Hepatocyte (in vitro differentiated cells): ENCODE data around the gene SLC22A7. TPM values are rescaled to one million over a fixed set of nuclear protein-coding genes. Genes with fewer than 3 reads are reported as not detected.

ENCODE experiments used
- DNase-seq: peaks from one replicate; pipeline ENCODE4 v3.0.0-alpha.2; 2016; ENCODE audit warnings: low spot score
- H2AFZ ChIP-seq: fragments of 200-600 bp; sonication (generic); 2 replicates; pipeline ENCODE4 v1.6.0; 2016; ENCODE audit warnings: antibody characterized with exemption, mild to moderate bottlenecking
- H3K27ac ChIP-seq: fragments of 200-600 bp; sonication (generic); 2 replicates; pipeline ENCODE4 v1.5.1; 2016; ENCODE audit warnings: mild to moderate bottlenecking
- H3K27me3 ChIP-seq: fragments of 200-600 bp; sonication (generic); 2 replicates; pipeline ENCODE4 v1.6.1; 2016
- H3K36me3 ChIP-seq: fragments of 200-600 bp; sonication (generic); replicated peaks from 2 replicates; pipeline ENCODE4 v1.5.1; 2016; ENCODE audit warnings: low read depth; ENCODE audit not compliant: insufficient read depth
- H3K4me1 ChIP-seq: fragments of 200-600 bp; sonication (generic); 2 replicates; pipeline ENCODE4 v1.5.1; 2016; ENCODE audit warnings: mild to moderate bottlenecking, moderate library complexity; ENCODE audit not compliant: insufficient read depth
- H3K4me2 ChIP-seq: fragments of 200-600 bp; sonication (generic); 2 replicates; pipeline ENCODE4 v1.6.0; 2016
- H3K4me3 ChIP-seq: fragments of 200-600 bp; sonication (generic); 2 replicates; pipeline ENCODE4 v1.5.1; 2016; ENCODE audit warnings: mild to moderate bottlenecking
- H3K79me2 ChIP-seq: fragments of 200-600 bp; sonication (generic); 2 replicates; pipeline ENCODE4 v1.6.0; 2017; ENCODE audit warnings: mild to moderate bottlenecking
- H3K9me2 ChIP-seq: fragments of 200-600 bp; sonication (generic); replicated peaks from 2 replicates; pipeline ENCODE4 v1.6.0; 2017; ENCODE audit warnings: mild to moderate bottlenecking; ENCODE audit not compliant: insufficient read depth
- H3K9me3 ChIP-seq: fragments of 200-600 bp; sonication (generic); 2 replicates; pipeline ENCODE4 v1.5.1; 2016; ENCODE audit warnings: low read depth, mild to moderate bottlenecking
- H4K20me1 ChIP-seq: fragments of 200-600 bp; sonication (generic); 2 replicates; pipeline ENCODE4 v1.6.0; 2016; ENCODE audit warnings: mild to moderate bottlenecking; ENCODE audit not compliant: insufficient read depth, poor library complexity, severe bottlenecking
- CTCF ChIP-seq: fragments of 200-600 bp; sonication (generic); IDR thresholded peaks from 2 replicates; pipeline ENCODE4 v1.5.1; 2016; ENCODE audit warnings: antibody characterized with exemption, mild to moderate bottlenecking; ENCODE audit not compliant: poor library complexity
- EZH2 ChIP-seq: fragments of 200-600 bp; sonication (generic); IDR thresholded peaks from 2 replicates; pipeline ENCODE4 v1.6.1; 2016; ENCODE audit warnings: antibody characterized with exemption, mild to moderate bottlenecking, borderline replicate concordance
- EZH2phosphoT487 ChIP-seq: fragments of 200-600 bp; sonication (generic); IDR thresholded peaks from one replicate; pipeline ENCODE4 v1.6.1; 2018; ENCODE audit warnings: antibody characterized with exemption, mild to moderate bottlenecking, low read depth, moderate library complexity; ENCODE audit not compliant: unreplicated experiment, severe bottlenecking
- WGBS: methylation state at CpG from one replicate; pipeline ENCODE4 v1.1.6; 2016; ENCODE audit warnings: low lambda C conversion rate; ENCODE audit errors: missing lambda C conversion rate; 5-methylcytosine and 5-hydroxymethylcytosine counted together
- polyA plus RNA-seq: library from polyadenylated mRNA; unstranded; fragments of >200 nt; fragmentation: Nextera tagmentation; extraction: Ambion mirVana; gene quantifications from 2 replicates; pipeline ENCODE4 v1.2.1, GENCODE V29; 2016
- total RNA-seq: library from RNA; depleted of rRNA; stranded (reverse); fragments of >200 nt; gene quantifications from 2 replicates; pipeline ENCODE4 v1.2.3, GENCODE V29; 2014

SLC22A7 gene
- total and polyA plus RNA-seq, 2 experiments from 2014 or later = 31.5 to 40.1 TPM

- Histone ChIP-seq H3K4me1 (no peaks in the 10 kb centered on the region), H3K4me2 (no peak overlapping the region), H3K36me3 (no peaks in the 10 kb centered on the region), H3K9me3 (no peaks in the 10 kb centered on the region), H3K27me3 (peaks cover under 1% of the 10 kb centered on the region), H2AFZ (no peak overlapping the region), H3K9me2 (no peaks in the 10 kb centered on the region), H4K20me1 (no peaks in the 10 kb centered on the region), H3K79me2 (no peaks in the 10 kb centered on the region), H3K4me3 (no peak overlapping the region), H3K27ac (no peak overlapping the region)
- WGBS = 82% methylated on average over 9 of the region's 9 CpGs
- no peak for DNase-seq
- TF ChIP-seq EZH2phosphoT487 = no peak
- TF ChIP-seq CTCF = no peak
- TF ChIP-seq EZH2 = no peak
Observed at GRCh38 chr6:43256670-43257366, 41.2 kb upstream of the SLC22A7 start.

GRCh38 chr6:43257367-43258145 is 40.5 kb upstream of the SLC22A7 start:
- Histone ChIP-seq H3K4me2 (no peak overlapping the region), H3K27ac (no peak overlapping the region), H3K27me3 (no peaks in the 10 kb centered on the region), H3K79me2 (no peaks in the 10 kb centered on the region), H3K9me2 (no peaks in the 10 kb centered on the region), H3K4me1 (peaks cover 3% of the 10 kb centered on the region), H3K36me3 (no peaks in the 10 kb centered on the region), H2AFZ (no peak overlapping the region), H4K20me1 (no peaks in the 10 kb centered on the region), H3K4me3 (no peak overlapping the region), H3K9me3 (no peaks in the 10 kb centered on the region)
- 86% methylated on average over 12 of the region's 12 CpGs for WGBS
- TF ChIP-seq EZH2 (no peak), EZH2phosphoT487 (no peak), CTCF (no peak)
- no peak for DNase-seq

GRCh38 chr6:43258180-43258579 is 39.9 kb upstream of the SLC22A7 start:
- no peaks in the 10 kb centered on the region for H3K27me3 ChIP-seq
- TF ChIP-seq CTCF = no peak
- TF ChIP-seq EZH2 = no peak
- no peak for TF ChIP-seq EZH2phosphoT487
- H3K4me2 ChIP-seq = no peak overlapping the region
- no peaks in the 10 kb centered on the region for H3K36me3 ChIP-seq
- no peak for DNase-seq
- no peaks in the 10 kb centered on the region for H4K20me1 ChIP-seq
- H3K9me2 ChIP-seq = no peaks in the 10 kb centered on the region
- H3K4me3 ChIP-seq = no peak overlapping the region
- no peak overlapping the region for H3K27ac ChIP-seq
- 63% methylated on average over 4 of the region's 4 CpGs for WGBS
- H2AFZ ChIP-seq = no peak overlapping the region
- no peaks in the 10 kb centered on the region for H3K79me2 ChIP-seq
- no peaks in the 10 kb centered on the region for H3K9me3 ChIP-seq
- peaks cover 7% of the 10 kb centered on the region for H3K4me1 ChIP-seq
